H9 (cell line): ENCODE data around the gene FXYD7. TPM values are rescaled to one million over a fixed set of nuclear protein-coding genes. Genes with fewer than 3 reads are reported as not detected.

Experiments
- DNase-seq: peaks from one replicate; pipeline ENCODE4 v3.0.0-alpha.2; 2017
- H2AFZ ChIP-seq: one replicate; pipeline ENCODE4 v1.6.1; 2013; ENCODE audit warnings: mild to moderate bottlenecking, low read length, control low read depth, moderate library complexity
- H2AK5ac ChIP-seq: 2 replicates; pipeline ENCODE4 v1.6.1; 2013; ENCODE audit warnings: low read length, control low read depth, mixed read lengths; ENCODE audit not compliant: insufficient read length
- H2BK120ac ChIP-seq: one replicate; pipeline ENCODE4 v1.6.1; 2013; ENCODE audit warnings: low read depth, mild to moderate bottlenecking, low read length, control low read depth, inconsistent platforms; ENCODE audit not compliant: poor library complexity, severe bottlenecking
- H2BK12ac ChIP-seq: 2 replicates; pipeline ENCODE4 v1.6.1; 2013; ENCODE audit warnings: low read length, control low read depth, mixed read lengths, low read depth; ENCODE audit not compliant: insufficient read length
- H2BK15ac ChIP-seq: 2 replicates; pipeline ENCODE4 v1.6.1; 2013; ENCODE audit warnings: low read depth, low read length, control low read depth
- H2BK20ac ChIP-seq: one replicate; pipeline ENCODE4 v1.6.1; 2013; ENCODE audit warnings: low read depth, mild to moderate bottlenecking, low read length, control low read depth, inconsistent platforms; ENCODE audit not compliant: poor library complexity, severe bottlenecking
- H2BK5ac ChIP-seq: 2 replicates; pipeline ENCODE4 v1.6.1; 2013; ENCODE audit warnings: low read length, control low read depth, mixed read lengths; ENCODE audit not compliant: insufficient read length
- H3K14ac ChIP-seq: 2 replicates; pipeline ENCODE4 v1.6.1; 2013; ENCODE audit warnings: low read length, control low read depth; ENCODE audit not compliant: insufficient read depth
- H3K18ac ChIP-seq: 2 replicates; pipeline ENCODE4 v1.6.1; 2013; ENCODE audit warnings: low read depth, mild to moderate bottlenecking, mixed read lengths, low read length, control low read depth; ENCODE audit not compliant: insufficient read length
- H3K23ac ChIP-seq: 2 replicates; pipeline ENCODE4 v1.6.1; 2013; ENCODE audit warnings: low read length, control low read depth, mixed read lengths, low read depth; ENCODE audit not compliant: insufficient read length
- H3K23me2 ChIP-seq: 2 replicates; pipeline ENCODE4 v1.6.1; 2013; ENCODE audit warnings: low read depth, mild to moderate bottlenecking, mixed read lengths, low read length, control low read depth; ENCODE audit not compliant: insufficient read length, poor library complexity, severe bottlenecking
- H3K27ac ChIP-seq: 2 replicates; pipeline ENCODE4 v1.5.1; 2013; ENCODE audit warnings: low read length, control low read depth, mixed read lengths, low read depth; ENCODE audit not compliant: insufficient read length
- H3K27me3 ChIP-seq: 2 replicates; pipeline ENCODE4 v1.6.1; 2013; ENCODE audit warnings: low read length, control low read depth, inconsistent platforms; ENCODE audit not compliant: insufficient read depth
- H3K4ac ChIP-seq: 2 replicates; pipeline ENCODE4 v1.6.1; 2013; ENCODE audit warnings: low read depth, mild to moderate bottlenecking, control low read depth, inconsistent platforms, low read length, moderate library complexity
- H3K4me1 ChIP-seq: 2 replicates; pipeline ENCODE4 v1.6.1; 2013; ENCODE audit warnings: low read length, control low read depth, inconsistent platforms; ENCODE audit not compliant: insufficient read depth
- H3K4me2 ChIP-seq: 2 replicates; pipeline ENCODE4 v1.6.1; 2013; ENCODE audit warnings: low read length, control low read depth, mixed read lengths; ENCODE audit not compliant: insufficient read length, insufficient read depth
- H3K56ac ChIP-seq: 2 replicates; pipeline ENCODE4 v1.6.1; 2013; ENCODE audit warnings: low read depth, mild to moderate bottlenecking, mixed read lengths, low read length, control low read depth; ENCODE audit not compliant: insufficient read length
- H3K79me1 ChIP-seq: 2 replicates; pipeline ENCODE4 v1.6.1; 2013; ENCODE audit warnings: low read depth, mild to moderate bottlenecking, moderate library complexity, low read length, control low read depth, inconsistent platforms; ENCODE audit not compliant: insufficient read depth, poor library complexity, severe bottlenecking
- H3K79me2 ChIP-seq: 2 replicates; pipeline ENCODE4 v1.6.1; 2013; ENCODE audit warnings: low read length, control low read depth, inconsistent platforms; ENCODE audit not compliant: insufficient read depth
- H3K9ac ChIP-seq: 2 replicates; pipeline ENCODE4 v1.6.1; 2013; ENCODE audit warnings: low read length, control low read depth, mixed read lengths; ENCODE audit not compliant: insufficient read length; ENCODE audit errors: extremely low read depth
- H3K9me3 ChIP-seq: one replicate; pipeline ENCODE4 v1.6.1; 2013; ENCODE audit warnings: low read depth, low read length, inconsistent platforms; ENCODE audit not compliant: control insufficient read depth
- H3T11ph ChIP-seq: one replicate; pipeline ENCODE4 v1.6.1; 2013; ENCODE audit warnings: mild to moderate bottlenecking, low read length, control low read depth, inconsistent platforms
- H4K20me1 ChIP-seq: one replicate; pipeline ENCODE4 v1.6.1; 2013; ENCODE audit not compliant: control insufficient read depth, insufficient read length, insufficient read depth
- H4K5ac ChIP-seq: 2 replicates; pipeline ENCODE4 v1.6.1; 2013; ENCODE audit warnings: low read depth, mild to moderate bottlenecking, mixed read lengths, low read length, control low read depth; ENCODE audit not compliant: insufficient read length
- H4K8ac ChIP-seq: replicated peaks from 2 replicates; pipeline ENCODE4 v1.6.1; 2013; ENCODE audit warnings: low read length, control low read depth, mixed read lengths, low read depth; ENCODE audit not compliant: insufficient read length
- H4K91ac ChIP-seq: 2 replicates; pipeline ENCODE4 v1.6.1; 2013; ENCODE audit warnings: low read depth, mild to moderate bottlenecking, moderate library complexity, mixed read lengths, low read length, control low read depth; ENCODE audit not compliant: insufficient read length
- H3K27ac Mint-ChIP-seq, 3 experiments: 2 replicates in 2 of 3; 3 replicates in 1 of 3; pipeline ENCODE4 v1.8.0; 2020 to 2021; ENCODE audit warnings: mixed read lengths in 3 of 3, mild to moderate bottlenecking in 1 of 3, moderate library complexity in 1 of 3
- H3K27me3 Mint-ChIP-seq: 2 replicates; pipeline ENCODE4 v1.8.0; 2021; ENCODE audit warnings: low read depth, mild to moderate bottlenecking, moderate library complexity, mixed read lengths
- H3K36me3 Mint-ChIP-seq, 3 experiments: 2 replicates in 2 of 3; 3 replicates in 1 of 3; pipeline ENCODE4 v1.8.0; 2020 to 2021; ENCODE audit warnings: low read depth in 3 of 3, mixed read lengths in 3 of 3; ENCODE audit not compliant: insufficient read depth in 1 of 3
- H3K4me1 Mint-ChIP-seq, 2 experiments: 2 replicates each; pipeline ENCODE4 v1.8.0; 2020; ENCODE audit warnings: mixed read lengths in 2 of 2
- H3K4me3 Mint-ChIP-seq, 2 experiments: 2 replicates in 1 of 2; 3 replicates in 1 of 2; pipeline ENCODE4 v1.8.0; 2020 to 2021; ENCODE audit warnings: mild to moderate bottlenecking in 2 of 2, mixed read lengths in 2 of 2, moderate library complexity in 1 of 2
- H3K9me3 Mint-ChIP-seq, 2 experiments: 2 replicates in 1 of 2; 3 replicates in 1 of 2; pipeline ENCODE4 v1.8.0; 2020; ENCODE audit warnings: mild to moderate bottlenecking in 2 of 2, mixed read lengths in 2 of 2, moderate library complexity in 1 of 2
- WGBS: extraction: QIAGEN DNeasy Blood & Tissue Kit; methylation state at CpG from one replicate; pipeline ENCODE4 v1.1.7; 2013; ENCODE audit warnings: missing lambda C conversion rate, low lambda C conversion rate, mixed read lengths; ENCODE audit not compliant: insufficient read length; ENCODE audit errors: extremely low coverage; 5-methylcytosine and 5-hydroxymethylcytosine counted together
- total RNA-seq: library from RNA; stranded (reverse); gene quantifications from 2 replicates; pipeline ENCODE4 v1.2.1, GENCODE V29; 2021
- TF ChIP-seq, protein P1 (sequence below): fragments of 200-600 bp; sonication (generic); conservative IDR thresholded peaks from 3 replicates; pipeline ENCODE4 v1.8.0; 2021; ENCODE audit warnings: antibody characterized with exemption, mild to moderate bottlenecking

The FXYD7 gene
- total RNA-seq, 1 experiment from 2014 or later = 9.0 TPM

DNA sequence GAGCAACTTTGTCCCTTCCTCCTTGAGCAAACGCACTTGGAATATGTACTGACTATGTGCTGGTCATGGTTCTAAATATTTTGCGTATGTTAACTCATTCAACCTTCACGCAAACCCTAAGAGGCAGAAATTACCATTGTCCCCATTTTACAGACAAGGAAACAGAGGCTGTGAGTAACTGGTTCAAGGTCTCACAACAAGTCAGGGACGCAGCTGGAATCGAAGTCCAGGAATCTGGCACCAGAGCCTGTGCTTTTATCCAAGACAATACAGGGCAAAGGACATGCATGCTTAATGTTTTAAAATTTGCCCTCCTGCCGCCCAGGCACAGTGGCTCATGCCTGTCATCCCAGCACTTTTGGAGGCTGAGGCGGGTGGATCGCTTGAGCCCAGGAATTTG is 16.6 kb downstream of the FXYD7 start:
- Histone ChIP-seq H2BK120ac (no peak overlapping the region), H3K23me2 (peaks cover 7% of the 10 kb centered on the region), H2BK12ac (no peak overlapping the region), H3K4ac (no peak overlapping the region), H2BK20ac (no peak overlapping the region), H3K79me2 (no peaks in the 10 kb centered on the region; the same call in 1 of the 2 replicates), H2BK5ac (no peak overlapping the region), H3K4me2 (no peak overlapping the region), H3K23ac (no peak overlapping the region), H3K14ac (no peak overlapping the region), H2AK5ac (no peak overlapping the region), H3K9me3 (no peaks in the 10 kb centered on the region), H3T11ph (no peak overlapping the region), H3K79me1 (no peaks in the 10 kb centered on the region), H3K18ac (no peak overlapping the region), H4K91ac (no peak overlapping the region), H4K20me1 (no peaks in the 10 kb centered on the region), H3K4me1 (no peaks in the 10 kb centered on the region), H4K8ac (no peak overlapping the region), H3K27me3 (no peaks in the 10 kb centered on the region), H3K27ac (no peak overlapping the region), H3K56ac (no peak overlapping the region), H3K9ac (no peak overlapping the region), H2BK15ac (no peak overlapping the region), H2AFZ (no peak overlapping the region), H4K5ac (no peak overlapping the region)
- Mint-ChIP-seq H3K27ac (no peak overlapping the region), H3K4me1 (peaks cover 17 to 19% of the 10 kb centered on the region in 2 experiments), H3K4me3 (no peak overlapping the region), H3K27me3 (no peaks in the 10 kb centered on the region), H3K36me3 (peaks cover 64 to 74% (median 68%) of the 10 kb centered on the region in 3 experiments), H3K9me3 (peaks cover 0 to 14% of the 10 kb centered on the region in 2 experiments; a peak in 3 of 5 replicates)
- WGBS = no CpG with 5 or more reads among the region's 8 CpGs
- TF ChIP-seq, protein P1, sequence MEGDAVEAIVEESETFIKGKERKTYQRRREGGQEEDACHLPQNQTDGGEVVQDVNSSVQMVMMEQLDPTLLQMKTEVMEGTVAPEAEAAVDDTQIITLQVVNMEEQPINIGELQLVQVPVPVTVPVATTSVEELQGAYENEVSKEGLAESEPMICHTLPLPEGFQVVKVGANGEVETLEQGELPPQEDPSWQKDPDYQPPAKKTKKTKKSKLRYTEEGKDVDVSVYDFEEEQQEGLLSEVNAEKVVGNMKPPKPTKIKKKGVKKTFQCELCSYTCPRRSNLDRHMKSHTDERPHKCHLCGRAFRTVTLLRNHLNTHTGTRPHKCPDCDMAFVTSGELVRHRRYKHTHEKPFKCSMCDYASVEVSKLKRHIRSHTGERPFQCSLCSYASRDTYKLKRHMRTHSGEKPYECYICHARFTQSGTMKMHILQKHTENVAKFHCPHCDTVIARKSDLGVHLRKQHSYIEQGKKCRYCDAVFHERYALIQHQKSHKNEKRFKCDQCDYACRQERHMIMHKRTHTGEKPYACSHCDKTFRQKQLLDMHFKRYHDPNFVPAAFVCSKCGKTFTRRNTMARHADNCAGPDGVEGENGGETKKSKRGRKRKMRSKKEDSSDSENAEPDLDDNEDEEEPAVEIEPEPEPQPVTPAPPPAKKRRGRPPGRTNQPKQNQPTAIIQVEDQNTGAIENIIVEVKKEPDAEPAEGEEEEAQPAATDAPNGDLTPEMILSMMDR = no peak
- DNase-seq = no peak
